HepG2 (cell line): Measurements from ENCODE around the gene NKIRAS1. TPM values are rescaled to one million over a fixed set of nuclear protein-coding genes. Genes with fewer than 3 reads are reported as not detected.

Experiments used
- ATAC-seq: fragments of 200-7000 bp; cut with Tn5 transposase; 3 replicates; pipeline ENCODE4 v1.9.1; 2020; ENCODE audit warnings: mild to moderate bottlenecking, moderate library complexity
- BruUV-seq: library from RNA; stranded (reverse); fragments of 400-500 nt; replicated peaks from 2 replicates; lab custom pipeline; 2021; lab: Mats Ljungman, UMichigan
- CTCF ChIA-PET: fragments of 300-600 bp; formaldehyde crosslinking; extraction: SDS; loops from one replicate; lab custom pipeline; 2021; ENCODE audit warnings: low total read pairs, inconsistent platforms, low intra/inter-chr PET ratio; lab: Yijun Ruan, JAX
- POLR2A ChIA-PET: fragments of 350-600 bp; sonication (Branson Sonifier 250); formaldehyde crosslinking; loops from one replicate; lab custom pipeline; 2020; ENCODE audit warnings: antibody characterized with exemption, inconsistent platforms; lab: Yijun Ruan, JAX
- DNase-seq: peaks from one replicate; pipeline ENCODE4 v3.0.0-alpha.2; 2015; ENCODE audit warnings: low spot score
- FAIRE-seq: peaks from 3 replicates; lab custom pipeline; 2011; peaks lifted over from hg19 to GRCh38; lab: Jason Lieb, UNC
- H2AFZ ChIP-seq: one replicate; pipeline ENCODE4 v1.6.1; 2011; ENCODE audit warnings: low read length, inconsistent platforms
- H3K27ac ChIP-seq: fragments of 300-600 bp; 3 replicates; pipeline ENCODE4 v1.8.0; 2011; ENCODE audit warnings: mixed run types, mild to moderate bottlenecking, mixed read lengths, low read length, inconsistent platforms; ENCODE audit not compliant: insufficient read depth; ENCODE audit errors: extremely low read length
- H3K27me3 ChIP-seq, 2 experiments: fragments of 200-600 bp in 1 of 2; 2 replicates in 1 of 2; 3 replicates in 1 of 2; pipeline versions ENCODE4 v1.6.0 to v1.8.0; 2011; ENCODE audit warnings: low read length in 2 of 2, mild to moderate bottlenecking in 2 of 2, moderate library complexity in 2 of 2, inconsistent platforms in 1 of 2; ENCODE audit not compliant: insufficient read depth in 2 of 2, control insufficient read depth in 1 of 2
- H3K36me3 ChIP-seq, 2 experiments: fragments of 200-600 bp in 1 of 2; replicated peaks in 1 of 2; 2 replicates in 1 of 2; 3 replicates in 1 of 2; pipeline versions ENCODE4 v1.5.1 to v1.8.0; 2011; ENCODE audit warnings: low read length in 2 of 2, inconsistent platforms in 1 of 2; ENCODE audit not compliant: insufficient read depth in 2 of 2, control insufficient read depth in 1 of 2
- H3K4me1 ChIP-seq: 2 replicates; pipeline ENCODE4 v1.5.1; 2012; ENCODE audit warnings: low read length, inconsistent platforms; ENCODE audit not compliant: insufficient read depth
- H3K4me2 ChIP-seq: 2 replicates; pipeline ENCODE4 v1.6.0; 2011; ENCODE audit warnings: low read depth, low read length, inconsistent platforms
- H3K4me3 ChIP-seq, 3 experiments: fragments of 200-600 bp in 1 of 3; sonication (generic), shearing (Covaris generic) in 1 of 3; replicated peaks in 1 of 3; 2 replicates each; pipeline ENCODE4 v1.5.1; 2011 to 2016; ENCODE audit warnings: low read length in 3 of 3, inconsistent platforms in 2 of 3, low read depth in 2 of 3, mild to moderate bottlenecking in 2 of 3, control low read depth in 1 of 3, mixed read lengths in 1 of 3; ENCODE audit not compliant: insufficient read depth in 1 of 3
- H3K79me2 ChIP-seq: one replicate; pipeline ENCODE4 v1.6.1; 2011; ENCODE audit warnings: low read length, inconsistent platforms; ENCODE audit not compliant: insufficient read depth
- H3K9ac ChIP-seq: 2 replicates; pipeline ENCODE4 v1.6.0; 2011; ENCODE audit warnings: mild to moderate bottlenecking, low read depth, low read length, inconsistent platforms; ENCODE audit not compliant: insufficient read depth
- H3K9me3 ChIP-seq: 2 replicates; pipeline ENCODE4 v1.5.1; 2012; ENCODE audit warnings: mild to moderate bottlenecking, low read length
- H4K20me1 ChIP-seq: 2 replicates; pipeline ENCODE4 v1.6.0; 2011; ENCODE audit warnings: inconsistent platforms, mild to moderate bottlenecking, low read length, moderate library complexity; ENCODE audit not compliant: insufficient read depth
- BRCA1 ChIP-seq: sonication (generic); formaldehyde crosslinking; IDR thresholded peaks from 2 replicates; pipeline ENCODE4 v1.4.0; 2020; ENCODE audit warnings: missing genetic modification reagents
- DMAP1 ChIP-seq: IDR thresholded peaks from 2 replicates; pipeline ENCODE4 v1.6.1; 2016
- ERF ChIP-seq: IDR thresholded peaks from 2 replicates; pipeline ENCODE4 v1.6.1; 2018; ENCODE audit warnings: missing biosample characterization, missing genetic modification reagents
- GPN1 ChIP-seq: sonication (generic); formaldehyde crosslinking; IDR thresholded peaks from 2 replicates; pipeline ENCODE4 v1.5.1; 2020; ENCODE audit warnings: missing genetic modification reagents, borderline replicate concordance
- JUND ChIP-seq: sonication (generic); formaldehyde crosslinking; IDR thresholded peaks from 2 replicates; pipeline ENCODE4 v1.8.0; 2022; ENCODE audit warnings: mild to moderate bottlenecking, missing genetic modification reagents
- KDM2A ChIP-seq: sonication (generic); formaldehyde crosslinking; IDR thresholded peaks from 2 replicates; pipeline ENCODE4 v1.4.0; 2020; ENCODE audit warnings: low read depth, missing genetic modification reagents, borderline replicate concordance
- PLRG1 ChIP-seq: fragments of 450-650 bp; conservative IDR thresholded peaks from 2 replicates; pipeline ENCODE4 v1.6.1; 2016
- SMAD9 ChIP-seq: sonication (generic); formaldehyde crosslinking; IDR thresholded peaks from 2 replicates; pipeline ENCODE4 v1.5.1; 2020; ENCODE audit warnings: mild to moderate bottlenecking, missing genetic modification reagents
- ZFP82 ChIP-seq: sonication (generic); formaldehyde crosslinking; IDR thresholded peaks from 2 replicates; pipeline ENCODE4 v1.5.1; 2020; ENCODE audit warnings: mild to moderate bottlenecking, missing genetic modification reagents, borderline replicate concordance
- ZKSCAN1 ChIP-seq: fragments of 150-350 bp; IDR thresholded peaks from 2 replicates; pipeline ENCODE4 v1.6.1; 2014; ENCODE audit warnings: low read length
- ZNF143 ChIP-seq: sonication (generic); formaldehyde crosslinking; IDR thresholded peaks from 2 replicates; pipeline ENCODE4 v1.4.0; 2020; ENCODE audit warnings: missing genetic modification reagents
- ZNF224 ChIP-seq: sonication (generic); formaldehyde crosslinking; IDR thresholded peaks from 2 replicates; pipeline ENCODE4 v1.5.0; 2020; ENCODE audit warnings: mild to moderate bottlenecking, missing genetic modification reagents
- ZNF33B ChIP-seq: sonication (generic); formaldehyde crosslinking; IDR thresholded peaks from 2 replicates; pipeline ENCODE4 v1.5.1; 2020; ENCODE audit warnings: mild to moderate bottlenecking, missing genetic modification reagents
- ZNF446 ChIP-seq: sonication (generic); formaldehyde crosslinking; IDR thresholded peaks from 2 replicates; pipeline ENCODE4 v1.5.0; 2020; ENCODE audit warnings: mild to moderate bottlenecking, missing genetic modification reagents
- WGBS: methylation state at CpG from one replicate; pipeline ENCODE4 v1.1.6; 2017; ENCODE audit warnings: low lambda C conversion rate; 5-methylcytosine and 5-hydroxymethylcytosine counted together
- in situ Hi-C: cut with HindIII; loops from 2 replicates; pipeline ENCODE4 v1.10.0; 2017; ENCODE audit warnings: low pct_unique_long_range_greater_than_20kb; ENCODE audit not compliant: extremely low pct_ligation_motif_present
- intact Hi-C: fragments of 100-400 bp; cut with micrococcal nuclease; formaldehyde crosslinking; loops from one replicate; pipeline ENCODE4 v1.10.0; 2022; ENCODE audit not compliant: unreplicated experiment
- polyA plus RNA-seq, 8 experiments: library from polyadenylated mRNA; depleted of rRNA in 3 of 8; stranded (reverse) in 7 of 8; unstranded in 1 of 8; fragments of >200 nt; fragmentation: Illumina TruSeq in 4 of 8; extraction: Trizol in 4 of 8; gene quantifications; 2 replicates each; pipeline versions ENCODE4 v1.2.1 to v1.2.3, GENCODE V29; 2011 to 2016; ENCODE audit warnings: low read depth in 4 of 8, missing spikeins in 1 of 8, mixed read lengths in 1 of 8; ENCODE audit not compliant: insufficient read depth in 1 of 8
- total RNA-seq, 5 experiments: library from RNA; depleted of rRNA; stranded (reverse); fragments of >200 nt; fragmentation: Illumina TruSeq; extraction: Trizol; gene quantifications; 2 replicates each; pipeline ENCODE4 v1.2.3, GENCODE V29; 2016; ENCODE audit warnings: low read depth in 1 of 5
- TF ChIP-seq, protein P1 (sequence below): IDR thresholded peaks from 2 replicates; pipeline ENCODE4 v1.6.1; 2018; ENCODE audit warnings: missing genetic modification reagents, mild to moderate bottlenecking, missing compliant biosample characterization
- TF ChIP-seq, protein P2 (sequence below): sonication (generic); formaldehyde crosslinking; IDR thresholded peaks from 2 replicates; pipeline ENCODE4 v1.5.1; 2020; ENCODE audit warnings: mild to moderate bottlenecking, missing genetic modification reagents, moderate library complexity
- TF ChIP-seq, protein P3 (sequence below): sonication (generic); formaldehyde crosslinking; conservative IDR thresholded peaks from 2 replicates; pipeline ENCODE4 v1.4.0; 2020; ENCODE audit warnings: missing genetic modification reagents
- TF ChIP-seq, protein P4 (sequence below): sonication (generic); formaldehyde crosslinking; IDR thresholded peaks from 2 replicates; pipeline ENCODE4 v1.4.0; 2020; ENCODE audit warnings: missing genetic modification reagents, low read depth, mild to moderate bottlenecking, borderline replicate concordance

Gene NKIRAS1
- total and polyA plus RNA-seq, 2 of the 13 experiments (the other 11 are each of a cell fraction or from before 2014, with no cell fraction given), result 4.3 to 8.0 TPM

DNA sequence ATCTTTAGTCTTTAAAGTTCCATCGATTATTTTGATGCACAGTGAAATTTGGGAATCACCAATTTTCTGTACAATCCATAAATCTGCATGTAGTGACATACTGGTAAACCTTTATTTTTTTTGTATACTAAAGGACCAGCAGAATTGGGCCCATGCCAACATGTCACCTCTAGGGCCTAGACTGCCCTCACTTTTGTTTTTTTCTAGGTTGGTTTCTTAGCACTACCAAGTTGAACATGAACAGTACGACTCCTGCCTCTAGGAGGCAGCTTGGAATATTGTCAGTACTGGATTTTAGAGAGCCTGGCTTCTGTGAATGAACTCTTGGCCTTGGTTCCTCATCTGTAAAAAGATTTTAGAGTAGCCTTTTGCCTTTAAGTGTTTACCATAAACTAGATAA, 32.3 kb downstream of the NKIRAS1 start:
- no peaks in the 10 kb centered on the region for H3K27me3 ChIP-seq
- DNase-seq, result no peak
- H3K36me3 ChIP-seq, result peaks cover 0 to 2% of the 10 kb centered on the region in 2 experiments; a peak in 3 of 5 replicates
- no peak overlapping the region for H3K9ac ChIP-seq
- no peak overlapping the region for H3K4me3 ChIP-seq
- no peak overlapping the region for H3K27ac ChIP-seq
- BruUV-seq, result no TSS peak
- H3K4me2 ChIP-seq, result no peak overlapping the region
- no peaks in the 10 kb centered on the region for H3K79me2 ChIP-seq
- FAIRE-seq, result no peak
- H3K4me1 ChIP-seq, result no peaks in the 10 kb centered on the region; the same call in 1 of the 2 replicates
- no peak overlapping the region for H2AFZ ChIP-seq
- H4K20me1 ChIP-seq, result peaks cover 11% of the 10 kb centered on the region
- ChIA-PET POLR2A (no interaction called here), CTCF (no interaction called here)
- in situ Hi-C loops (no loop called here), intact Hi-C loops (loop anchor here (10.0 kb wide), 1 partner anchor 110 kb away; no protein-coding TSS in a partner anchor)
- peak; percentile 82 for ATAC-seq
- no peaks in the 10 kb centered on the region for H3K9me3 ChIP-seq
- 96% methylated on average over 2 of the region's 2 CpGs for WGBS
- TF ChIP-seq, protein P1, sequence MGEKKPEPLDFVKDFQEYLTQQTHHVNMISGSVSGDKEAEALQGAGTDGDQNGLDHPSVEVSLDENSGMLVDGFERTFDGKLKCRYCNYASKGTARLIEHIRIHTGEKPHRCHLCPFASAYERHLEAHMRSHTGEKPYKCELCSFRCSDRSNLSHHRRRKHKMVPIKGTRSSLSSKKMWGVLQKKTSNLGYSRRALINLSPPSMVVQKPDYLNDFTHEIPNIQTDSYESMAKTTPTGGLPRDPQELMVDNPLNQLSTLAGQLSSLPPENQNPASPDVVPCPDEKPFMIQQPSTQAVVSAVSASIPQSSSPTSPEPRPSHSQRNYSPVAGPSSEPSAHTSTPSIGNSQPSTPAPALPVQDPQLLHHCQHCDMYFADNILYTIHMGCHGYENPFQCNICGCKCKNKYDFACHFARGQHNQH (CRISPR knock-in tag), result no peak
- TF ChIP-seq DMAP1 (no peak), ERF (no peak), ZNF224 (CRISPR knock-in tag) (no peak), BRCA1 (no peak), KDM2A (no peak), ZNF143 (CRISPR knock-in tag) (no peak), PLRG1 (no peak), ZNF33B (CRISPR knock-in tag) (no peak), ZFP82 (CRISPR knock-in tag) (no peak), GPN1 (CRISPR knock-in tag) (no peak), SMAD9 (CRISPR knock-in tag) (no peak), JUND (CRISPR knock-in tag) (no peak), ZKSCAN1 (no peak), ZNF446 (CRISPR knock-in tag) (no peak)
- TF ChIP-seq, protein P2, sequence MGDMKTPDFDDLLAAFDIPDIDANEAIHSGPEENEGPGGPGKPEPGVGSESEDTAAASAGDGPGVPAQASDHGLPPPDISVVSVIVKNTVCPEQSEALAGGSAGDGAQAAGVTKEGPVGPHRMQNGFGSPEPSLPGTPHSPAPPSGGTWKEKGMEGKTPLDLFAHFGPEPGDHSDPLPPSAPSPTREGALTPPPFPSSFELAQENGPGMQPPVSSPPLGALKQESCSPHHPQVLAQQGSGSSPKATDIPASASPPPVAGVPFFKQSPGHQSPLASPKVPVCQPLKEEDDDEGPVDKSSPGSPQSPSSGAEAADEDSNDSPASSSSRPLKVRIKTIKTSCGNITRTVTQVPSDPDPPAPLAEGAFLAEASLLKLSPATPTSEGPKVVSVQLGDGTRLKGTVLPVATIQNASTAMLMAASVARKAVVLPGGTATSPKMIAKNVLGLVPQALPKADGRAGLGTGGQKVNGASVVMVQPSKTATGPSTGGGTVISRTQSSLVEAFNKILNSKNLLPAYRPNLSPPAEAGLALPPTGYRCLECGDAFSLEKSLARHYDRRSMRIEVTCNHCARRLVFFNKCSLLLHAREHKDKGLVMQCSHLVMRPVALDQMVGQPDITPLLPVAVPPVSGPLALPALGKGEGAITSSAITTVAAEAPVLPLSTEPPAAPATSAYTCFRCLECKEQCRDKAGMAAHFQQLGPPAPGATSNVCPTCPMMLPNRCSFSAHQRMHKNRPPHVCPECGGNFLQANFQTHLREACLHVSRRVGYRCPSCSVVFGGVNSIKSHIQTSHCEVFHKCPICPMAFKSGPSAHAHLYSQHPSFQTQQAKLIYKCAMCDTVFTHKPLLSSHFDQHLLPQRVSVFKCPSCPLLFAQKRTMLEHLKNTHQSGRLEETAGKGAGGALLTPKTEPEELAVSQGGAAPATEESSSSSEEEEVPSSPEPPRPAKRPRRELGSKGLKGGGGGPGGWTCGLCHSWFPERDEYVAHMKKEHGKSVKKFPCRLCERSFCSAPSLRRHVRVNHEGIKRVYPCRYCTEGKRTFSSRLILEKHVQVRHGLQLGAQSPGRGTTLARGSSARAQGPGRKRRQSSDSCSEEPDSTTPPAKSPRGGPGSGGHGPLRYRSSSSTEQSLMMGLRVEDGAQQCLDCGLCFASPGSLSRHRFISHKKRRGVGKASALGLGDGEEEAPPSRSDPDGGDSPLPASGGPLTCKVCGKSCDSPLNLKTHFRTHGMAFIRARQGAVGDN (CRISPR knock-in tag), result no peak
- TF ChIP-seq, protein P3, sequence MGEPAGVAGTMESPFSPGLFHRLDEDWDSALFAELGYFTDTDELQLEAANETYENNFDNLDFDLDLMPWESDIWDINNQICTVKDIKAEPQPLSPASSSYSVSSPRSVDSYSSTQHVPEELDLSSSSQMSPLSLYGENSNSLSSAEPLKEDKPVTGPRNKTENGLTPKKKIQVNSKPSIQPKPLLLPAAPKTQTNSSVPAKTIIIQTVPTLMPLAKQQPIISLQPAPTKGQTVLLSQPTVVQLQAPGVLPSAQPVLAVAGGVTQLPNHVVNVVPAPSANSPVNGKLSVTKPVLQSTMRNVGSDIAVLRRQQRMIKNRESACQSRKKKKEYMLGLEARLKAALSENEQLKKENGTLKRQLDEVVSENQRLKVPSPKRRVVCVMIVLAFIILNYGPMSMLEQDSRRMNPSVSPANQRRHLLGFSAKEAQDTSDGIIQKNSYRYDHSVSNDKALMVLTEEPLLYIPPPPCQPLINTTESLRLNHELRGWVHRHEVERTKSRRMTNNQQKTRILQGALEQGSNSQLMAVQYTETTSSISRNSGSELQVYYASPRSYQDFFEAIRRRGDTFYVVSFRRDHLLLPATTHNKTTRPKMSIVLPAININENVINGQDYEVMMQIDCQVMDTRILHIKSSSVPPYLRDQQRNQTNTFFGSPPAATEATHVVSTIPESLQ (CRISPR knock-in tag), result no peak
- TF ChIP-seq, protein P4, sequence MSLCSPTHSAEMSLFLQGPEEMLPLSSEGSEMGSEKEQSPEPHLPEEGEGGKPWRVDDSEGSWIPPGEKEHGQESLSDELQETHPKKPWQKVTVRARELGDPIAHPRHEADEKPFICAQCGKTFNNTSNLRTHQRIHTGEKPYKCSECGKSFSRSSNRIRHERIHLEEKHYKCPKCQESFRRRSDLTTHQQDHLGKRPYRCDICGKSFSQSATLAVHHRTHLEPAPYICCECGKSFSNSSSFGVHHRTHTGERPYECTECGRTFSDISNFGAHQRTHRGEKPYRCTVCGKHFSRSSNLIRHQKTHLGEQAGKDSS (CRISPR knock-in tag), result no peak
